Naive thymus-derived CD4-positive, alpha-beta T cell (primary cell): ENCODE data around the gene EFCAB12. TPM values are rescaled to one million over a fixed set of nuclear protein-coding genes. Genes with fewer than 3 reads are reported as not detected.

Experiments used
- ATAC-seq: fragments of 150-1000 bp; cut with Tn5 transposase; 2 replicates; pipeline ENCODE4 v1.10.0; 2021; ENCODE audit warnings: mild to moderate bottlenecking, moderate library complexity
- CTCF ChIA-PET: fragments of 350-600 bp; sonication (Branson Sonifier 250); formaldehyde crosslinking; loops from one replicate; lab custom pipeline; 2021; ENCODE audit warnings: antibody characterized with exemption; lab: Charles Lee
- POLR2A ChIA-PET: fragments of 350-600 bp; sonication (Branson Sonifier 250); formaldehyde crosslinking; loops from one replicate; lab custom pipeline; 2021; ENCODE audit warnings: antibody characterized with exemption, inconsistent platforms; lab: Charles Lee
- DNase-seq, 9 donors: peaks; one replicate each; pipeline versions ENCODE4 v3.0.0 to v3.0.0-alpha.2; 2020 to 2022; ENCODE audit warnings: mixed read lengths in 1 of 9
- H3K27ac ChIP-seq: one replicate; pipeline ENCODE4 v1.7.0; 2013; ENCODE audit warnings: mild to moderate bottlenecking, low read depth, low read length, moderate library complexity
- H3K27me3 ChIP-seq, 2 donors: one replicate each; pipeline ENCODE4 v1.7.0; 2013; ENCODE audit warnings: low read length in 2 of 2, mild to moderate bottlenecking in 2 of 2, moderate library complexity in 2 of 2; ENCODE audit not compliant: control insufficient read depth in 2 of 2, insufficient read depth in 2 of 2
- H3K36me3 ChIP-seq, 3 experiments: 1 replicate in 2 of 3; 2 replicates in 1 of 3; pipeline ENCODE4 v1.7.0; 2013; ENCODE audit warnings: low read length in 3 of 3, mild to moderate bottlenecking in 3 of 3, moderate library complexity in 1 of 3; ENCODE audit not compliant: insufficient read depth in 3 of 3, control insufficient read depth in 2 of 3
- H3K4me1 ChIP-seq, 2 donors: one replicate each; pipeline ENCODE4 v1.7.0; 2013; ENCODE audit warnings: low read length in 2 of 2, mild to moderate bottlenecking in 2 of 2, moderate library complexity in 1 of 2; ENCODE audit not compliant: control insufficient read depth in 2 of 2, insufficient read depth in 2 of 2
- H3K4me3 ChIP-seq: 2 replicates; pipeline ENCODE4 v1.7.0; 2013; ENCODE audit warnings: mild to moderate bottlenecking, low read length
- H3K9me3 ChIP-seq, 3 experiments: 1 replicate in 2 of 3; 2 replicates in 1 of 3; pipeline ENCODE4 v1.7.0; 2013; ENCODE audit warnings: low read length in 3 of 3; ENCODE audit not compliant: control insufficient read depth in 2 of 3
- H3K27ac Mint-ChIP-seq, 9 donors: one replicate each; pipeline ENCODE4 v1.8.0; 2020 to 2022; ENCODE audit warnings: mixed read lengths in 9 of 9, mild to moderate bottlenecking in 8 of 9, moderate library complexity in 5 of 9, inconsistent platforms in 2 of 9
- H3K27me3 Mint-ChIP-seq, 5 donors: one replicate each; pipeline ENCODE4 v1.8.0; 2021 to 2022; ENCODE audit warnings: mixed read lengths in 5 of 5, mild to moderate bottlenecking in 1 of 5
- H3K36me3 Mint-ChIP-seq, 5 donors: one replicate each; pipeline ENCODE4 v1.8.0; 2020 to 2022; ENCODE audit warnings: mixed read lengths in 5 of 5, mild to moderate bottlenecking in 3 of 5, inconsistent platforms in 1 of 5
- H3K4me1 Mint-ChIP-seq, 7 donors: one replicate each; pipeline ENCODE4 v1.8.0; 2020 to 2022; ENCODE audit warnings: mixed read lengths in 7 of 7, mild to moderate bottlenecking in 3 of 7, inconsistent platforms in 1 of 7
- H3K4me3 Mint-ChIP-seq, 10 donors: one replicate each; pipeline ENCODE4 v1.8.0; 2020 to 2022; ENCODE audit warnings: mild to moderate bottlenecking in 10 of 10, mixed read lengths in 10 of 10, moderate library complexity in 6 of 10, inconsistent platforms in 2 of 10
- H3K9me3 Mint-ChIP-seq, 11 donors: one replicate each; pipeline ENCODE4 v1.8.0; 2020 to 2022; ENCODE audit warnings: mixed read lengths in 11 of 11, mild to moderate bottlenecking in 4 of 11, inconsistent platforms in 1 of 11, moderate library complexity in 1 of 11
- intact Hi-C, 2 donors: fragments of 100-400 bp; cut with micrococcal nuclease; formaldehyde crosslinking; loops; one replicate each; pipeline ENCODE4 v1.15.1; 2023
- polyA plus RNA-seq, 2 donors: library from polyadenylated mRNA; unstranded; fragments of 300-500 nt; fragmentation: Illumina TruSeq; gene quantifications; one replicate each; pipeline ENCODE4 v1.2.3, GENCODE V29; 2021
- total RNA-seq, 6 experiments: library from RNA in 5 of 6; stranded (reverse) in 5 of 6; gene quantifications; 1 replicate in 5 of 6; 2 replicates in 1 of 6; pipeline ENCODE4 v1.2.3 and lab custom pipeline; 2021 to 2026

Gene EFCAB12
- total and polyA plus RNA-seq, 7 experiments from 2014 or later, result 0.31 to 2.7 (median 2.1) TPM; not detected in 1

DNA sequence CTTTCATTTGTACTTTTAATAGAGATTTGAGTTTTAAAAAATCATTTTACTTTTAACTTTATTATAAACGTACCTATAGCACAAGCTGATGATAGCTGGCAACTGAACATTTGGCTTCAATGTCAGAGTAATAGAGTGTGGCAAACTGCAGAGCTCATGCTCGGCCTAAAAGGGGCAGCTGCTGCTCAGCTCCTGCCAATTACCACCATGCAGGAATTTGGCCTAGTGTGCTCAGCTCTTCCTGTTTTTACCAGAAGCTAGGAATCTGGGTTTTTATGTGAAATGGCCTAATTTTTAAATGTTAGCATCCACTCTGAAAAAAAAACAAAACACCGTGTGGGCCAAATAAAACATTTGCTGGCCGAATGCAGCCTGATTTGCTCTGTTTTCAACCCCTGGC lies 13.3 kb upstream of the EFCAB12 start:
- Mint-ChIP-seq H3K4me1 (peaks cover 35 to 71% (median 55%) of the 10 kb centered on the region in 7 donors), H3K27ac (peak overlapping the region; percentile 93 to 99 (median 97)), H3K4me3 (peak overlapping the region; percentile 85 to 98 (median 94)), H3K9me3 (peaks cover 0 to 4% (median 0%) of the 10 kb centered on the region in 11 donors), H3K27me3 (no peaks in the 10 kb centered on the region), H3K36me3 (peaks cover 5 to 12% (median 7%) of the 10 kb centered on the region in 5 donors)
- no peaks in the 10 kb centered on the region for H3K27me3 ChIP-seq
- ChIA-PET CTCF (interaction anchor here (0.5 to 0.6 kb wide), 2 partner anchors 9 to 712 kb away, joined by 4 to 6 read pairs; no protein-coding TSS in a partner anchor), POLR2A (interaction anchor here (0.8 to 5.1 kb wide), 10 partner anchors 9 to 452 kb away, joined by 3 to 66 read pairs (median 7); partner anchors contain the start of genes EFCAB12 and TMCC1)
- no peak for ATAC-seq
- H3K9me3 ChIP-seq, result no peaks in the 10 kb centered on the region
- peaks cover 19 to 31% of the 10 kb centered on the region in 2 donors for H3K4me1 ChIP-seq
- peak overlapping the region; percentile 95 for H3K27ac ChIP-seq
- no peak for DNase-seq
- H3K36me3 ChIP-seq, result peaks cover 0 to 16% (median 0%) of the 10 kb centered on the region in 3 experiments
- no peak overlapping the region for H3K4me3 ChIP-seq
- intact Hi-C loops, result loop anchor here (1.0 to 5.0 kb wide), 10 partner anchors 49 to 1585 kb away; partner anchors contain the start of genes PIK3R4 (in 2 of the 2), RAB43 (in 2 of the 2), ASTE1 (in 1 of the 2) and CNBP (in 1 of the 2)

DNA sequence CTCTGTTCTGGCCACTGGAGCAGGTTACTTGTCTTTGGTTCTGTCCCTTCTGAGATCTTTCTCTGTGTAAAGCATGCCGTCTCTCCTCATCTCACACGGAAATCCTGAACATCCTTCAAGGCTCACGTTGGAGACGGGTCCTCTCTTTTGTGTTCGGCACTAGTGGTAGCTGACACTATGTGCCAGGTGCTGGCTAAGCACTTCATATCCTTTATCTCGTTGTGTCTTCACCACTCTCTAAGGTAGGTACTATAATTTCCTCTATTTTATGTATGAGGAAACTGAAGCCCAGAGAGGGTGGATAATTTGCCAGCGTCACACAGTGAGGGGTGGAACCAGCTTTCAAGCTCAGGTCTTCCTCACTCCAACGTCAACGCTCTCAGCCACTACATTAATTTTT lies 12.8 kb upstream of the EFCAB12 start:
- peak overlapping the region; percentile 85 to 98 (median 94) for H3K4me3 Mint-ChIP-seq
- Histone ChIP-seq H3K4me1 (peaks cover 19 to 31% of the 10 kb centered on the region in 2 donors), H3K4me3 (peak overlapping the region; percentile 99), H3K9me3 (no peaks in the 10 kb centered on the region), H3K27ac (peak overlapping the region; percentile 95), H3K36me3 (peaks cover 0 to 22% (median 0%) of the 10 kb centered on the region in 3 experiments), H3K27me3 (no peaks in the 10 kb centered on the region)
- H3K36me3 Mint-ChIP-seq, result peaks cover 5 to 17% (median 13%) of the 10 kb centered on the region in 5 donors
- CTCF ChIA-PET, result interaction anchor here (0.5 kb wide), 1 partner anchor 711 kb away, joined by 4 read pairs; no protein-coding TSS in a partner anchor
- ATAC-seq (no peak), DNase-seq (peak in 7 of 9 donors; percentile 24 to 46 (median 32))
- no peaks in the 10 kb centered on the region for H3K27me3 Mint-ChIP-seq
- POLR2A ChIA-PET, result interaction anchor here (0.8 to 5.1 kb wide), 11 partner anchors 9 to 453 kb away, joined by 3 to 66 read pairs (median 7); partner anchors contain the start of genes EFCAB12 and TMCC1
- peak overlapping the region; percentile 93 to 99 (median 97) for H3K27ac Mint-ChIP-seq
- H3K9me3 Mint-ChIP-seq, result peaks cover 0 to 4% (median 0%) of the 10 kb centered on the region in 11 donors
- intact Hi-C loops, result loop anchor here (1.0 to 5.0 kb wide), 10 partner anchors 50 to 1586 kb away; partner anchors contain the start of genes PIK3R4 (in 2 of the 2), RAB43 (in 2 of the 2), ASTE1 (in 1 of the 2) and CNBP (in 1 of the 2)
- peaks cover 41 to 76% (median 61%) of the 10 kb centered on the region in 7 donors for H3K4me1 Mint-ChIP-seq

DNA sequence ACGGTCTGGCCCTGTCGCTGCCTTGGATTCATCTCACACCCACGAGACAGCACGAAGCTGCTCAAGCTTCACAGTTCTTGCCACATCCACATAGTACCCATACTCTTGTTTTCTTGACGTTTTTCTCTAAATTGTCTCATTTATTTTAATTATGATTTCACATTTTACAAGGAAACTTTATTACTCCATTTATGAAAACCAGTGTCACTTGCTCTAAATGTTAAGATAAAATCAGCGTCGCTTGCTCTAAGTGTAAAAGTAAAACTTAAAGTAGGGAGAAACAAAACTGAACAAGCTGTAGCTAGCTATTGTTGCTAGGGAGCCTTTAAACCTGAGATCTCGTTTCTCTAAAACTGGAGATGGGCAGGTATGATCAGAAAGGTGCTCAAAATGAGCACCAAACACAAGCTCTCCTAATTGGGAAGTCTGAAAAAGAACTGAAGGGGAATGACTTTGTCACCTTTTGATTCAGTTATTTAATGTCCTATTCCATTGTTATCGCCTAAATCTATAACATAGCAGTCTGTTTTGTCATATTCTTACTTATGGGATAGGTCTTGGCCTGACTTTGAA lies 12.3 kb upstream of the EFCAB12 start:
- H3K27ac ChIP-seq, result peak overlapping the region; percentile 95
- DNase-seq (no peak), ATAC-seq (peak; percentile 51)
- H3K4me1 ChIP-seq, result peaks cover 19 to 33% of the 10 kb centered on the region in 2 donors
- H3K27me3 ChIP-seq, result no peaks in the 10 kb centered on the region
- H3K9me3 ChIP-seq, result no peaks in the 10 kb centered on the region
- H3K4me3 Mint-ChIP-seq, result peak overlapping the region; percentile 85 to 98 (median 94)
- peaks cover 5 to 20% (median 17%) of the 10 kb centered on the region in 5 donors for H3K36me3 Mint-ChIP-seq
- POLR2A ChIA-PET, result interaction anchor here (1.0 to 5.1 kb wide), 19 partner anchors 10 to 759 kb away, joined by 3 to 66 read pairs (median 5); partner anchors contain the start of genes EFCAB12 and TMCC1
- H3K9me3 Mint-ChIP-seq, result peaks cover 0 to 4% (median 0%) of the 10 kb centered on the region in 11 donors
- H3K27me3 Mint-ChIP-seq, result no peaks in the 10 kb centered on the region
- peaks cover 0 to 25% (median 0%) of the 10 kb centered on the region in 3 experiments for H3K36me3 ChIP-seq
- CTCF ChIA-PET, result no interaction called here
- peak overlapping the region; percentile 99 for H3K4me3 ChIP-seq
- H3K4me1 Mint-ChIP-seq, result peaks cover 46 to 81% (median 66%) of the 10 kb centered on the region in 7 donors
- intact Hi-C loops, result loop anchor here (1.0 to 5.0 kb wide), 25 partner anchors 10 to 1768 kb away; partner anchors contain the start of genes ACAD9 (in 2 of the 2), EFCAB12 (in 2 of the 2), HMCES (in 2 of the 2) and PIK3R4 (in 2 of the 2)
- peak overlapping the region; percentile 93 to 99 (median 97) for H3K27ac Mint-ChIP-seq

DNA sequence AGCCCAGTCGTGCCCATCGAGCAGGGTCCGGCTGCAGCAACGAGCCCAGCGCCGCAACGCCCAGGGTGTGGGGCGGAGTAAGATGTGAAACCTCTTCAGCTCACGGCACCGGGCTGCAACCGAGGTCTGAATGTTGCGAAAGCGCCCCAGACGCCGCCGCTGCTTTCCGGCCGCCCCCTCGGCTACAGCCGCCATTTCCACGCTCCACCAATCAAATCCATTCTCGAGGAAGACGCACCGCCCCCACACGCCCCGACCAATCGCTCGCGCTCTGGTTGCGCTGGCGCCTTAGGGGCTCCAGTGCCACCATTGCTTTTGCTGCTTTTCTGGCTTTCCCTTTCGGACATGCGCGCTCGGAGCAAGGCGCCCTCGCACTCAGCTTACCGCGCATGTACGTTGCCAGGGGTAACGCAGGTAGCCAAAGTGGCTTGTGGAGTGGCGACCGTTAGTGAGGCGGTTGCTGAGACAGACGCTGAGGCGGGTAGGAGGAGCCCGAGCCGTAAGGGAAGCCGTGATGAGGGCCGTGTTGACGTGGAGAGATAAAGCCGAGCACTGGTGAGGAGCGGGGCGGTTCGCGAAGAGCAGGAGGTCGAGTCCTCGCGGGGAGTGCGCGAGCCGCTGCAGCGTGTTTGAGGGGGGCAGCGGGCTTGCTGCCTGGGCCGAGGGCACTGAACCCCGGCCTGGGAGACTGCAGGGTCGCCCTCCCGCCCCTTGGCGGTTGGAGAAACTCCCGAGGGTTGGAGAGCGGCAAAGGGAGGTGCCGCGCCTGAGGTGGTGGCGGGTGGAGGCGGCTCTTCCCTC lies 11.6 kb upstream of the EFCAB12 start, which contains the start of the genes IFT122 and MBD4:
Gene IFT122, plus strand, starts transcription at position 408 of the 801 bp plus-strand sequence. Its CDS starts 107 bp downstream, at position 515.
Gene MBD4, minus strand, starts transcription at position 132 of the 801 bp plus-strand sequence. Its CDS starts 115 bp downstream, at position 17.
- H3K27me3 ChIP-seq, result no peaks in the 10 kb centered on the region
- Mint-ChIP-seq H3K27me3 (no peaks in the 10 kb centered on the region), H3K9me3 (peaks cover 0 to 4% (median 0%) of the 10 kb centered on the region in 11 donors), H3K36me3 (peaks cover 5 to 24% (median 17%) of the 10 kb centered on the region in 5 donors), H3K4me3 (peak within 1 kb of the TSS; percentile 85 to 98 (median 94)), H3K27ac (peak within 1 kb of the TSS; percentile 93 to 99 (median 97)), H3K4me1 (peaks cover 52 to 88% (median 73%) of the 10 kb centered on the region in 7 donors)
- no peaks in the 10 kb centered on the region for H3K9me3 ChIP-seq
- peak within 1 kb of the TSS; percentile 99 for H3K4me3 ChIP-seq
- intact Hi-C loops, result loop anchor here (1.0 to 10.0 kb wide), 25 partner anchors 10 to 1845 kb away; partner anchors contain the start of genes ACAD9 (in 2 of the 2), EFCAB12 (in 2 of the 2), HMCES (in 2 of the 2) and PIK3R4 (in 2 of the 2)
- POLR2A ChIA-PET, result interaction anchor here (0.6 to 5.1 kb wide), 23 partner anchors 10 to 833 kb away, joined by 3 to 66 read pairs (median 5); partner anchors contain the start of genes EFCAB12 and TMCC1
- H3K4me1 ChIP-seq, result peaks cover 19 to 38% of the 10 kb centered on the region in 2 donors
- ATAC-seq (peak; percentile 91), DNase-seq (peak; percentile 95 to 100 (median 99))
- H3K36me3 ChIP-seq, result peaks cover 0 to 25% (median 0%) of the 10 kb centered on the region in 3 experiments
- CTCF ChIA-PET, result interaction anchor here (0.7 to 1.3 kb wide), 3 partner anchors 15 to 183 kb away, joined by 3 to 4 read pairs (median 3); no protein-coding TSS in a partner anchor
- peak within 1 kb of the TSS; percentile 95 for H3K27ac ChIP-seq

DNA sequence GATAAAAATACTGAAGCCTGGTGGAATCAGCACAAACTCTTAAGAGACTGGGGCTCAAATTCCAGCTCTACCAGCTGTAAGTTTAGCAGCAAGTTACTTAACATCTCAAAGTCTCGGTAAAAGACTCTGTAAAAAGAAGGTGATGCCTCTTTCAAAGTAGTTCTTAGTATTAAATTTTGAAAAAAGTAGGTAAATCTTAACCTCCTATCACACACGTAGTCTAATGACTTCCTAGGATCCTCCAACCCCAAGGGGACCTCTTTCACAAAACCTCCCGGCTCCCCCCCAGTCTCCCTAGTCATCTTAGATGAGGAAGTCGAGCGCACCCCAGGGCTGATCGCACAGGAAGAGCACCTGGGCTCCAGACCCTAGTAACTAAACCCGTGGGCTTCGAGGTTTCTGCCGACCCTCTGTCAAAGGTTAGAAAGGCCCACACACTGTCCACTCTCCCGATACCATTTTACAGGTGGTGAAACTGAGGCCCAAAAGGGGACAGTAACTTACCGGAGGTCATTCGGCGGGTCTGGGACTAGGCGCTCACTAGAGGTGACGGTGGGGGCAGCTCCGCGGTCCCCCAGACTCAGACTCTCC lies 10.9 kb upstream of the EFCAB12 start:
- H3K4me1 ChIP-seq, result peaks cover 19 to 38% of the 10 kb centered on the region in 2 donors
- H3K9me3 Mint-ChIP-seq, result peaks cover 0 to 4% (median 0%) of the 10 kb centered on the region in 11 donors

More for the DNA sequence above, 10.9 kb upstream of the EFCAB12 start:
- Histone ChIP-seq H3K4me3 (peak overlapping the region; percentile 99), H3K27me3 (no peaks in the 10 kb centered on the region), H3K9me3 (no peaks in the 10 kb centered on the region), H3K27ac (peak overlapping the region; percentile 81), H3K36me3 (peaks cover 0 to 32% (median 0%) of the 10 kb centered on the region in 3 experiments)
- peaks cover 54 to 95% (median 80%) of the 10 kb centered on the region in 7 donors for H3K4me1 Mint-ChIP-seq
- peak overlapping the region; percentile 85 to 98 (median 94) for H3K4me3 Mint-ChIP-seq
- H3K27ac Mint-ChIP-seq, result peak overlapping the region; percentile 93 to 99 (median 97)
- ATAC-seq, result no peak
- peak in 4 of 9 donors; percentile 31 to 57 (median 45) for DNase-seq
- peaks cover 5 to 24% (median 18%) of the 10 kb centered on the region in 5 donors for H3K36me3 Mint-ChIP-seq
- POLR2A ChIA-PET, result interaction anchor here (0.6 to 5.1 kb wide), 19 partner anchors 11 to 832 kb away, joined by 3 to 66 read pairs (median 5); partner anchors contain the start of genes EFCAB12 and TMCC1
- intact Hi-C loops, result loop anchor here in 1 of 2 donors (10.0 kb wide), 1 partner anchor 1845 kb away; the partner anchor contains the start of genes MCM2 and TPRA1
- H3K27me3 Mint-ChIP-seq, result no peaks in the 10 kb centered on the region
- CTCF ChIA-PET, result interaction anchor here (0.7 to 1.3 kb wide), 4 partner anchors 15 to 183 kb away, joined by 3 to 4 read pairs (median 3); no protein-coding TSS in a partner anchor
